ENCODE data around the gene INHA.

DNA sequence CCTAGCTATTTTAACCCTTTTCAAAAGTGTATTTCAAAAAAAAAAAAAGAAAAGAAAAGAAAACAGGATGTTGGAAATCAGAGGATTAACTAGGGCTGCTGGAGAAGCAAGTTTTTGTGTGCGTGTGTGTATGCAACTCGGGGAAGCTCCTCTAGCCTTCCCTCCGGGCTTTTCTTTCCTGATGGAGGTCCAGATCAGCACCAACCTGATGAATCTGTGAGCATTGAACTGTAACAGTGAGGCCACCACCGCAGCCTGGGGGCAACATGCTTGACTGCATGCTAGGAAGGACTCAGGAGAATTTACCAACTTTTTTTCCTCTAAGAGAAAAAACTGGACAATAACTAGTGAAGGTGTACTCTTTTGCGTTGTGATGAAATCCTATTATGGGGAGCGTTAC is 3.1 kb upstream of the INHA start:
- TF ChIP-seq, protein P1, sequence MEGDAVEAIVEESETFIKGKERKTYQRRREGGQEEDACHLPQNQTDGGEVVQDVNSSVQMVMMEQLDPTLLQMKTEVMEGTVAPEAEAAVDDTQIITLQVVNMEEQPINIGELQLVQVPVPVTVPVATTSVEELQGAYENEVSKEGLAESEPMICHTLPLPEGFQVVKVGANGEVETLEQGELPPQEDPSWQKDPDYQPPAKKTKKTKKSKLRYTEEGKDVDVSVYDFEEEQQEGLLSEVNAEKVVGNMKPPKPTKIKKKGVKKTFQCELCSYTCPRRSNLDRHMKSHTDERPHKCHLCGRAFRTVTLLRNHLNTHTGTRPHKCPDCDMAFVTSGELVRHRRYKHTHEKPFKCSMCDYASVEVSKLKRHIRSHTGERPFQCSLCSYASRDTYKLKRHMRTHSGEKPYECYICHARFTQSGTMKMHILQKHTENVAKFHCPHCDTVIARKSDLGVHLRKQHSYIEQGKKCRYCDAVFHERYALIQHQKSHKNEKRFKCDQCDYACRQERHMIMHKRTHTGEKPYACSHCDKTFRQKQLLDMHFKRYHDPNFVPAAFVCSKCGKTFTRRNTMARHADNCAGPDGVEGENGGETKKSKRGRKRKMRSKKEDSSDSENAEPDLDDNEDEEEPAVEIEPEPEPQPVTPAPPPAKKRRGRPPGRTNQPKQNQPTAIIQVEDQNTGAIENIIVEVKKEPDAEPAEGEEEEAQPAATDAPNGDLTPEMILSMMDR (IDR thresholded peaks at IDR 0.05): no peak
- TF ChIP-seq POLR2A (IDR thresholded peaks at IDR 0.05) (no peak), POLR2AphosphoS5 (IDR thresholded peaks at IDR 0.05) (no peak), EP300 (IDR thresholded peaks at IDR 0.05) (no peak)
